ENCODE data around the gene CFAP251.

CFAP251 gene

DNA sequence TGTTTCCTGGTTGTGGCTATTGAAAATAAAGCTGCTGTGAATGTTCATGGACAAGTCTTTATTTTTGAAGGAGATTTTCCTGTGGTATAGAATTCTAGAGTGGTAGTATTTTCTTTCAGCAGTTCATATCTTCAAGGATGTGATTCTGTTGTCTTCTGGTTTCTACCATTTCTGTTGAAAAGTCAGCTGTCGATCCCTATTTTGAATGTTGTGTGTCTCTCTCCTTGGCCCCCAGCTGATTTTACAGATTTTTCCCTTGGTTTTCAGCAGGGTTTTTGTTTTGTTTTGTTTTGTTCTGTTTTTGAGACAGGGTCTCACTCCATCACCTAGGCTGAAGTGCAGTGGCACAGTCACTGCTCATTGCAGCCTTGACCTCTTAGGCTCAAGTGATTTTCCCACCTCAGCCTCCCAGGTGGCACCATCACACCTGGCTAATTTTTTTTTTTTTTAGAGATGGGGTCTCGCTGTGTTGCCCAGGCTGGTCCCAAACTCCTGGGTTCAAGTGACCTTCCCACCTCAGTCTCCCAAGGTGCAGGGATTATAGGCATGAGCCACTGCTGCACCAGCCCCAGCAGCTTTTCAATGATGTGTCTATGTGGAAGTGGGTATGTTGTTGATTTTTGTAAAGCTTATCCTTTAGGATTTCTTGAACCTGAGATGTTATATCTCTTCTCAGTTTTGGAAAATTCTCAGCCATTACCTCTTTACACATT is 28.1 kb downstream of the CFAP251 start:
- DNase-seq = no peak

DNA sequence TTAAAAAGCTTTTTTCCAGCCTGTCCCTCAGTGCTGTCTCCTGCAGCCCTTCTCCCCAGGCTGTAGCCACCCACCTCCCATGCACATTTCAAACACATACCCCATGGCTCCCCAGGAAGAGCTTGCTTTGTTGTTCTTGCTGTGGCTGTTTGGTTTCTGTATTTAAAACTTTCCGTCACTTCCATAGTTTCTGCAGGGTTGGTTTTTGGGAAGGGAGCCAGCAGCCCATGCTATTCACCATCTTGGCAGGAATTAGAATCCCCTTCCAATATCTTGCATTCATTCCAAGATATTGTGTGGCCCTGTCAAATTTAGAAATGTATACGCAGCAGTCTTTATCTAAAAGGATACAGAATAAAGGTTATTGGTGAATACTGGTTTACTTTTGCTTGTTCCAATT is 29.6 kb downstream of the CFAP251 start:
- DNase-seq = no peak

DNA sequence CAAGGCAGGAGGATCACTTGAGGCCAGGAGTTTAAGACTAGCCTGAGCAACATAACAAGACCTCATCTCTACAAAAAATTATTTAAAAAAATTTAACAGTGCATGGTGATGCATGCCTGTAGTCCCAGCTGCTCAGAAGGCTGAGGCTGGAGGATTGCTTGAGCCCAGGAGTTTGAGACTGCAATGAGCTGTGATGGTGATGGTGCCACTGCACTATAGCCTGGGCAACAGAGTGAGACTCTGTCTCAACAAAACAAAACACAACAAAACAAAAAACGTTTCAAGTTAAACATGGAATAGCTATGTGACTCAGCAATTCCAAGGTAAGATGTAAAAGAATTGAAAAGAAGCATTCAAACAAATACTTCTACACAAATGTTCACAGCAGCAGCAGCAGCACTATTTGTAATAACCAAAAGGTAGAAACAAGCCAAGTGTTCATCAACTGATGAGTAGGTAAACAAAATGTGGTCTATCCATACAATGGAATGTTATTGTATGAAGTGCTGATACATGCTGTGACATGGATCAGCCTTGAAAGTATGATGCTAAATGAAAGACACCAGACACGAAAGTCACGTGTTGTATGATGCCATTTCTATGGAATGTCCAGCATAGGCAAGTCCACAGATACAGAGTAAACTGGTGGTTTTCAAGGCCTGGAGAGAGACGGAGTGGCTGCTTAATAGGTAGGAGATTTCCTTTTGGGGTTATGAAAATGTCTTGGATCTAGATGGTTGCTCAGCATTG is 31.4 kb downstream of the CFAP251 start:
- peak; percentile 90 for DNase-seq

DNA sequence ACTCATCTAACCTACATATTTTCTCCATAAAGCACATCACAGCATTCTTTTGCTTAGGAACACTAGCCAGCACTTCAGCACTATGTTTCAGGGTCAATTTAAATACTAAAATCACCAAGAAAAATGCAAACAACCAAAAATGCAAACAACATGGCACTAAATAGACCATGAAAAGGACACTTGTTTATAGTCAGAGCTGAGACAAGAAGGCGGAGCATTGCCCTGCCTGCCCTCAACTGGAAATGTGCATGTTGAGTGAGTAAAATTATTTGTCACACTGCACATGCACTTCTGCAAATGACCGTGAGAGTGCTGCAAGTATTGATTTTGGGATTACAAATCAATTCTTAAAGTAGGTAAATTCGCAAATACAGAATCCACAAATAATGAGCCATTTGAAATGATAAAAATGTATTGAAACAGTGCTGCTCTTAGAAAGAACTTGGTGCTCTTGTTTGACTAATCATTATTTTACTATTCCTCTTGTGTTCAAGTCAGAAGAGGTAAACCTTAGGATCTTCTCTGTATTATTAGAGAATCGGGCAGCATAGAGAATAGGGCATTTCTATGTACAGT is 34.8 kb downstream of the CFAP251 start:
- DNase-seq = no peak

DNA sequence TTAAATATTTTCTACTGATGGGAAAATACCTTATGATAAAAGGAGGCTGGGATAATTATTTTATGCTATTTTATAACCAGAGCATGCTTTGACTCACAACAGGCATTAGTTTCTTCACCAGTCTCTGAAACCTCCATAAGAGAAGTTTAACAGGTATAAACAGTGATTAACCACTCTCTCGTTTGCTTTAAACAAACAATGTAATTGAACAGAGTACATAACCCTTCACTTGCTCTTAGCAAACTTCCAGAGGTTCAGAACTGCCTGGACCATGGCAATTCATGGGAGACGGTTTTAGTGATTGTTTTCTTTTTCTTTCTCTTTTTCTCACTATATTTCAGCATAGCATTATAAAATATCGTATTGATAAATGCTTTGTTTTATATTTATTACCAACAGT is 35.3 kb downstream of the CFAP251 start:
- no peak for DNase-seq

DNA sequence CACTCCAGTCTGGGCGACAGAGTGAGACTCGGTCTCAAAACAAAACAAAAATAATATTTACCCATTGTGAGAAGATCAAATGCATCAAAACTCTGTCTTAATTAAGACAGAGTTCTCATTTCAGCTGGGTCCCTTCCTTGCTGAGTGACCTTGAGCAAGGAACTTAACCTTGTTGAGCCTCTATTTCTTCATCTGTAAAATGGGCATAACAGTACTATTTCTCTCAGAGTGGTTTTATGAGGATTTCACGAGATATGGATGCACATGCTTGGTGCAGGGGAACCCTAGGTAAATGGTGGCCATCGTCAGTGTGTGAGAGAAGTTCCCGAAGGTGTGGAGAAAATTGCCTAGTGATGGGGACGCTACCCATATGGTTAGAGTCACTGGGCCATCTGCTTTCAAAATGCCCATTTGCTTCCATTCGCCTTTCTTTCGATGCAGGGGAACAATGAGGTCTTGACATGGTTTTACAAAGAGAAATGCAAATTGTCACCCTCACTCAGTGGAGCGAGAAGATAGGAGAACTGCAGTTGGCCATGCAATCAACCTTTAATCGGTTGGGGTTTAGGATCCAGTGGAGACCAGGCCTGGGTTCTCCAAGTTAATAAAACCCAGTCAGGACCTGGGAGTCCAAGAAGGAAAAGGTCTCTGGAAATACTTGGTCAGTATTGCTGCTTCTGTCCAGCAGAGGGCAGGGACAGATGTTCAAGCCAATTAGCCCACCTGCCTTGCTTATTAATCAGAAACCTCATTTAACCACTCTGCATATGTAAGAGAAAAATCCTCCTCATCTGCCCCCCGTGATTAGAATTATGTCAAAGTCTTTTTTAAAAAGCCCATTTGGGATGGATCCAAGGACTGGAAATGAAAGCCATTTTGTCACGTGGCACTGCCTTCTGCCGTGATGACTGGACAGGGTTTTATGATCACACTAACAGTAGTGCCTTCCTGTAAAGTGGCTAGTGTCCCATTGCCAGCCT is 37.2 kb downstream of the CFAP251 start:
- no peak for DNase-seq

DNA sequence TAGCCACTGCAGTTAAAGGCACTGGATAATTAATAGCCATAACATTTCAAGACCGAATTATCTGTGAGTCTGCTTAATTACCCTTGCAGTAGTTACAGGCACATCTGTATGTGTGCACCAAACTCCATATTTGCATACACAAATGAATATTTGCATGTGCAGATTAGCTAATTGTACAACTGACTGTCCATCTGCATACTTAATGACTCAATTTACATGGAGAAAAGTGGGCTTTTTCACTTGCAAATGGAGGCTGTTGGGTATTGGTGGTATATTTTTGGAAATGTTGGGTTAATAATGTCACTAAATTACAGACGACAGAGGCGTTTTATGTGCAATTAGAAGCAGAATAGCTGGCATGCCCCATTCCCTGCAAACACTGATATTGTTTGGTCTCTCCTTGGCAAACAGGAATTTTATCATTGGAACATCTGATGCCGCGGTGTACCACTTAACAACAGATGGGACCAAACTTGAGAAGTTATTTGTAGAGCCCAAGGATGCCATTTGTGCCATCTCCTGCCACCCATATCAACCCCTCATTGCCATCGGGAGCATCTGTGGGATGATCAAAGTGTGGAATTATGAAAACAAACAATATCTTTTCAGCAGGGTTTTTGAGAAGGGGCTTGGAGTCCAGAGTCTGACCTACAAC is 39.6 kb downstream of the CFAP251 start:
- DNase-seq = no peak

DNA sequence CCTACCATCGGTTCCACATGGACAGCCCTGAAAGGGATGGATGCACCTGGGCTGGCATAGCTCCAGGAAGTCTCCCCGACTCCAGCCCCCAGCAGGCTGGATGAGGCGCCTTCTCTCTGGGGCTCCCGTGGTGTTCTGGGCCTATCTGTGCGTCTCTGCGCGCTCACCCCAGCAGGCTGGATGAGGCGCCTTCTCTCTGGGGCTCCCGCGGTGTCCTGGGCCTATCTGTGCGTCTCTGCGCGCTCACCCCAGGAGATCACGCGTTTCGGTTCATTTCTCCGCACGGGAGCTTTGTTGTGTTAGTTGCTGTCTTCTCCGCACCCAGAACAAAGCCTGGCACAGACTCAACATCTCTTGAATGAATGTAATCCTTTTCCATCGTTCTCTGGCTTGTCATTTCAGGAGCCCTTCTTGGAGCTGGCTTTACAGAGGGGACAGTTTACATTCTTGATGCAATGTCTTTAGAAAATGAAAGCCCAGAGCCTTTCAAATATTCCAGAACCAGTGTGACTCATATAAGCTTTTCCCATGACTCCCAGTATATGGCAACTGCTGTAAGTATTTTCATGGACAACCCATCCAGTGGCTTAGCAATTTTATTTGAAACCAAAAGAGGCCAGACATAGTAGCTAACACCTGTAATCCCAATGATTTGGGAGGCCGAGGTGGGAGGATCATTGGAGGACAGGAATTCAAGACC is 40.3 kb downstream of the CFAP251 start:
- peak; percentile 42 for DNase-seq

DNA sequence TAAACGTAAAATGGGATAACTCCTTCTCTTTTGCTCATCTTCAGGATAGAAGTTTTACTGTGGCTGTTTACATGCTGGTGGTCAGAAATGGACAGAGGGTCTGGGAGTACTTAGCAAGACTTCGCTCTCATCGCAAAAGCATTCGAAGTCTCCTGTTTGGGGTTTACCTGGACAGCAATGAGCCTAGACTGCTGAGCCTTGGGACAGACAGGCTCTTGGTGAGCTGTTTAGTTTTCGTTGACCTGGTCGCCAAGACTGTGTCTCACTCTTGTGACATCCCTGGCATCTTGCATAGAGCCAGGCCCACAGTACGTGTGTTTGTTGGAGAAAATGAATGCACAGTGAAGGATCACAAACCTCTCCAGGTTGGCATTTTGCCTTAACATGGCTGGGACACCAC is 42.1 kb downstream of the CFAP251 start:
- no peak for DNase-seq

DNA sequence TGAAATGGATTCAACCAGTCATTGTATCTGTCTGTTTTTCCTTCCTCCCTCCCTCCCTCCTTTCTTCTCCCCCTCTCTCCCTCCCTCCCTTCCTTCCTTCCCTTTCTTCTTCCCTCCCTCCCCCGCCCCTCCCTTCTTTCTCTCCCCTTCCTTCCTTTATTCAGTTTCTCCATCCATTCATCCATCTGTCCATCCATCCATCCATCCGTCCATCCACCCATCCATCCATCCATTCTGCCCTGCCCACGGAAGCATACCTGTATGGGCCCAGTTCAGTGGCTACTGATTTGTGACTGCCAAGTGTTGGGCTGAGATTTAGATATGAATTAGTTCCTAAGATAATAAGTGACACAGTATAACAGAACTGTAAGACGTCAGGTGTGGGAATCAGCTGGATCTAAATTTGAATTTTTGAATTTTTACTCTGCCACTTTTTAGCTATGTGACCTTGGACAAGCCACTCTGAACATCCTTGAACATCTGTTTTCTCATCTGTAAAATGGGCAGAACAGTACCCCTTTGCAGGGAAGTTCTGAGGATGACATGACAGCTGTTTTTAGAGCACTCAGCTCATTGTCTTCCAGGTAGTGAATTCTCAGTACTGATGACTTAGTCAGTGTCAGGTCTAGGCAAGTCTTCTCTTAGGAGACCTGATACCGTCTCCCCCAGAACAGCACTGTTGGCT is 42.9 kb downstream of the CFAP251 start:
- no peak for DNase-seq

DNA sequence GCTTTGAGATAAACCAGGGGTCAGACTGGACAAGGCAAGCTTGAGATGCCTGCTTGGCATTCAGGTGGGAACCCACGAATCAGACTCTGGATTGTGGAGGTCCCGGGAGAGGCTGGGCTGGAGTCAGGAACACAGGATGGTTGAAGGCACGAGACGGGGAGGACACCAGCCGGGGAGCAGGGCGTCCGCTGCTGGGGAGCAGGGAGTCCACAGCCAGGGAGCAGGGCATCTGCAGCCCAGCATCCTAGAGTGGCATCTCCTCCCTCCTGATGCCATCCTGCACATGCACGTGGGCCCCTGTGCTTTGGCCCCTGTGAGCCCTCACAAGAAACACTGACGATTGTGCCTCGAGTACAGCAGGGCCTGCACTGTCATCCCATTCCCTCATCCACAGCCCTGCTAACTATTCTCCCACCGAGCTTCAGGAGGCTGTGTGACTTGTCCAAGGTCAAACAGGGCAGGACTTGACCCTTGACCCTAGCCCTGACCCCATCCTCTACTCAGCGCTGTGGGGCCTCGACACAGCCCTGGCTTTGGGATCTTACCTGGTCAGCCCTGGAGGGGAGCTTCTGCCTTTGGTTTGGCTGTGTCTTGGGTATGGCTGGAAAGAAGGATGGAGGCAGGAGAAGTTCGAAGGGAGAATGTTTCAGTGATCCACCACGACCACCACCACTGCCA is 45.1 kb downstream of the CFAP251 start:
- no peak for DNase-seq

DNA sequence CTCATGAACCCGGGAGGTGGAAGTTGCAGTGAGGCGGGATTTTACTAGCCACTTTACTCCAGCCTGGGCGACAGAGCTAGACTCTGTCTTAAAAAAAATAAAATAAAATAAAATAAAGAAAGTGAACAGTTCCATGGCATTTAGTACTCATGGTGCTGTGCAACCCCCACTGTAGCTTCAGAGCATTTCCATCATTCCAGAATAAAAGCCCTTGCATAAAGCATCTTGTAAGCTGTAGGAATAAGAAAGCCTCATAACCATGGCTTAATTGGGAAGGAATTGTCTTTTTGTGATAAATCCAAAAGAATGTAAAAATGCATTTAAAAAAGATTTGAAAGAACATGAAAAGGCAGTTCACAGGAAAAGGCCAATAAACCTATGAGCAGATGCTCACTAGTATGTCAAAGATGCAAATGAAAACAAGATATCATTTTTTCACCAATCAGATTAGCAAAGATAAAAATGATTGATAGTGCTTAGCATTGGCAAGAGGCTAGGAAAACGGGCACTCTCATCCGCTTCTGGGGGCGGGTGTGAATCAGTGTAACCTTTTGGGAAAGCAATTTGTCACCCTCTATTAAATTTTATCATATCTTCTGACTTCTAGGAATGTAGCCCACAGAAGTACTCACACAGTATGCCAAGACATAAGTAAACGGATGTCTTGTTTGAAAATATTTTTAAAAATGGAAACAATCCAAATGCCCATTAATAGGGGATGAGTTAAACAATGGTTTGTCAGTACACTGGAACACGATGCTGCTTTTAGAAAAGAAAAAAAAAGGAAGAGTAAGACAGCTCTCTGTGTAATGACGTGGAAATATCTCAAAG is 46.6 kb downstream of the CFAP251 start:
- peak; percentile 84 for DNase-seq

DNA sequence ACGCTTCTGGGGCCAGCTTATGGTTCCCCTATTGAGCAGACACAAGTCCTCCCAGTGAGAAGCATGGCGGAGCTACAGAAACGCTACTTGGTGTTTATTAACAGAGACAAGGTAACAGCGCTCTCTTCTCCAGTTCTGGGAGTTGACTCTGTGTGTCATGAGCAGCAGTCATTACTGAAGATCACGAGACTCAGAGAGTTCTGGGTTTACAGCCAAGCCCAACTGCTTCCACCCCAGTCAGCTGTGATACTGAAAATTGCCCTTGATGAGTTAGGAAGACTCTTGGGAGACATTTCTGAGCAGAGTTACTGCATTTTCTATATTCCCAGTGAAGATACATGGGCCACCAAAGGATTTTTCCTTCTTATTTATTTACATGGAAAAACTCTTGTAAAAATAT is 48.6 kb downstream of the CFAP251 start:
- no peak for DNase-seq

DNA sequence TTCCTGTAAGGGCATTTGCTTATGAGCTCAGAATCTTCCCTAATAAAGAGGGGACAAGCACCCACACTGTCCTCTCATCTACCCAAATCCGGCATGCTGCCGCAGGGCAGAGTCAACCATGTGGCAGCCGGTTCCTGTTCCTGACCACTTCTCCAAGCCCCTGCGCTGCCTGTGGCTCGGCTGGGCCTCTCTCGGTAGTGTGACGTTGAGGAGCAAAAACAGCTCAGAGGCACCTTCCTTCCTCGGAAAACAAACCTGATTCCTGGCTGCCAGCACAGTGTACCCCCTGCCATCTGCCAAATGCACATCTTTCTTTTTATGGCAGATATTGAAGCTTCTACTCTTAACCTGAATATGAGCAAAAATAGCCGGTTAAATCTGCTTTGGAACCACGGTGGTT is 50.5 kb downstream of the CFAP251 start:
- no peak for DNase-seq

DNA sequence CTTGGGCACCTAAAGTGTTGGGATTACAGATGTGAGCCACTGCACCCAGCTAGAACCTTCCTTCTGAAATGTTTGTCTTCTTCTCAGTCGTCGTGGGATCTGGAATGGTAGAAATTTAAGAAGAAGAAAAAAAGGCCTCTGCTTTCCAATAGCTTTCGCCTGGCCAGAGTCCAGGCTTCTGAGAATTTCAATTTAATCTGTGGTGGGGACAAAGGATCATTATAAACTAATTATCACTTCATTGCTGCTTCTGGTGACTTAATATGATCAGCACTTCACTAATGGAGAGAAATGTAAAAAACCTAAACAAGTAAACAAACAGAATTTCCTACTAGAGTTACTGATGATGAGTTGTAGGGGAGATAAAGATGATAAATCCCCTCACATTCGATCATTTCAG is 51.3 kb downstream of the CFAP251 start:
- no peak for DNase-seq

DNA sequence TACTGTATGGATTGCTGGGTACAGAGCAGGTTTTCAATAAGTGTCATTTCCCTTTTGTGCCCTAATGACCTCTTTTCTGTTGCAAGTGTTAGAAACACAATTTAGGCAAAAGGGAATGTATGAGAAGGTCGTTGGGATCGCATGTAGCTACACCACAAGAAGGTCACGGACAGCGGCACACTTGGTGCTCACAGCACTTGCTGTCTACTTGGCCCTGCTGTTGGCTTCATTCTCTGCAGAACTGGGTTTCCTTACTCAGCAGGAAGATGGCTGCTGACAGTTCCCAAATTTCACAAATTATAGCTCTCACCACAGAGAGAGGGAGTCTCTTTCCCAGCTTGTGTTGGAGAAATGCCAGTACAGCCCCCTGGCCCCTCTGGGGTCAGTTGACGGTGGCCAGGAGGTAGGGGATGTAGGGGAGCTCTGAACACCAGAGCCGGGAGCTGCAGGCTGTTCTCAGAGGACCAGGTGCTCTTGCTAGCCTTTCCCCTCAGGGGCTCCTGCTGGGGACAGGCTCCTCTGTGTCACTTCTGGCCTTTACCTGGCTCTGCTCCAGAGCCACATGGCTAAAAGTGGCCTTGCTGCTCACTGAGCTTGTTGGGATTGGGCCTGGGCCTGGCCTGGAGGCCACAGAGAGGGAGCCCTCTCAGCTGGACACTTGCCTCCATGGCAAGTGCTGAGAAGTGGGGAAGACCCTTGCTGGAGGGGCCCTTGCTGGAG is 52.3 kb downstream of the CFAP251 start:
- no peak for DNase-seq

DNA sequence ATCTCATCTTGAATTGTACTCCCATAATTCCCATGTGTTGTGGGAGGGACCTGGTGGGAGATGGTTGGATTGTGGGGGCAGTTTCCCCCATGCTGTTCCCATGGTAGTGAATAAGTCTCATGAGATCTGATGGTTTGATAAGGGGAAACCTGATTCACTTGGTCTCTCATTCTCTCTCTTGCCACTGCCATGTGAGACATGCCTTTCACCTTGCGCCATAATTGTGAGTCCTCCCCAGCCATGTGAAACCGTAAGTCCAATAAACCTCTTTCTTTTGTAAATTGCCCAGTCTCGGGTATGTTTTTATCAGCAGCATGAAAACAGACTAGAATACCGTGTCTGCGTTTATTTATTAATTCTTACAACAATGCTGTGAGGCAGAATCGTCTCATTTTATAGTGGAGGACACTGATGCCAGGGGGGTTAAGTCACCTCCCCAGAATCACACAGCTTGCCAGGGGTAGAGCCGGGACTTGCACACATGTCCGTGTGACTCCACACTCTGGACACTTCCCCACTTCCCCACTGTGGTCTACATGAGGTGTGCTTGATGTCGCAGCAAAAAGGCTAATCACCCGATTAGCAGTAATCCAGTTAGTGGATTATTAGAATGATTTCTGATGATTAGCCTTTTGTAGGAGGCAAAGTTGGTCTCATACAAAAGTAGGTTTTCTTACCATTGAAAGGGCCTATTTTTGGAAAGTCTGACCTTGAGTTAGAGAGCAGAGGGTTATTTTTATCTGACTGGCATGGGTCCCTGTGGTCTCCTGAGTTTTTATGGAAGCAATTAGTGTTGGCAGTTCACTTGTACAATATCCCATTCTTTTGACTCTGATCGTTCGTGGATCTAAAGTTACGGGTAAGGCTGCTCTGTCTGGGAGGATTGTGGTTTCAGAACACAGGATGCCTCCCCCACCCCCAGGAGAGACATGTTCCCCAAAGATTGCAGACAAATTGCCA is 55.9 kb downstream of the CFAP251 start:
- DNase-seq = no peak

DNA sequence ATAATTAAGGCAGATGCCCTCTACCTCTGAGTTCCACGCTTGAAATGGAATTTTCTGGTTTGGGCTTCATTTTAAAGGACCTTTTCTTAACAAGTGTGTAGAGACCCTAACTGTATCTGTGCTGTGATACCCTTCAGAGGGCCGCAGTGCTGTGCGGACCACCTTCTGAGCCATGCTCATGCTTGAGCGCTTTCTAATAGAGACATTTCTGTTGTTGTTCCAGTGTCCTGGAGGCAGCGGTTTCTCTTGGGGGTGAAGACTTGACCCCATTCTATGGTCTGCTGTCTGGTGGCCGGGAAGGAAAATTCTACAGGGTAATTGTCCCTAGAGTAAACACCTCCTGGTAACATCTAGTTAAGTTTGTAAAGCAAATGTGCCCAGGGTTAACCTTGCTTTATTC is 56.6 kb downstream of the CFAP251 start:
- no peak for DNase-seq
